GM13976 (cell line): ENCODE data around the gene TTBK1.

ENCODE experiments used
- DNase-seq: peaks from one replicate; pipeline ENCODE4 v3.0.0; 2012; ENCODE audit warnings: low spot score
- in situ Hi-C: fragments of 300-500 bp; cut with MboI; formaldehyde crosslinking; loops from one replicate; pipeline ENCODE4 v1.12.0; 2022; ENCODE audit warnings: low sequenced_read_pairs, mixed read lengths, inconsistent platforms; ENCODE audit not compliant: unreplicated experiment
- TF ChIP-seq, protein P1 (sequence below): IDR thresholded peaks from 2 replicates; pipeline ENCODE4 v1.5.1; 2012; ENCODE audit warnings: borderline replicate concordance, mild to moderate bottlenecking; ENCODE audit not compliant: insufficient read depth; ENCODE audit errors: extremely low read depth, missing control alignments, control extremely low read depth

TTBK1 gene

DNA sequence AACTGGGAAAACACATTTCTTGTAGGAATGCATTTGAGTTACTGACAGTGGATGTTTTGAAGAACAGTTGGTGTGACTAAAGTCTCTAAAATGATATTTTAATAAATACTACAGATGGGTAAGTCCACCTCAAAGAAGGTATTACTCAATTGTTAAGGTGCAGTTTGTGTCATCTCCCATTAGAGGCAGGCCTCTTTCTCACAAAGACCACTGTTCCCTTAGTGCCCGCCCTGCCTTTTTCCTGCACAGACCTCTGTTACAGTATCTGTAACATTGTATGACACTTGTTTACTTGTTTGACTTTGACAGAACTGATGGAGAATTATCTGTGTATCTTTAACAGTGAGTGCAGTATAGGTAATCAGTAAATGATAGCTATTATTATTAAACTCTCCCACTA lies 70.5 kb downstream of the TTBK1 start:
- TF ChIP-seq, protein P1, sequence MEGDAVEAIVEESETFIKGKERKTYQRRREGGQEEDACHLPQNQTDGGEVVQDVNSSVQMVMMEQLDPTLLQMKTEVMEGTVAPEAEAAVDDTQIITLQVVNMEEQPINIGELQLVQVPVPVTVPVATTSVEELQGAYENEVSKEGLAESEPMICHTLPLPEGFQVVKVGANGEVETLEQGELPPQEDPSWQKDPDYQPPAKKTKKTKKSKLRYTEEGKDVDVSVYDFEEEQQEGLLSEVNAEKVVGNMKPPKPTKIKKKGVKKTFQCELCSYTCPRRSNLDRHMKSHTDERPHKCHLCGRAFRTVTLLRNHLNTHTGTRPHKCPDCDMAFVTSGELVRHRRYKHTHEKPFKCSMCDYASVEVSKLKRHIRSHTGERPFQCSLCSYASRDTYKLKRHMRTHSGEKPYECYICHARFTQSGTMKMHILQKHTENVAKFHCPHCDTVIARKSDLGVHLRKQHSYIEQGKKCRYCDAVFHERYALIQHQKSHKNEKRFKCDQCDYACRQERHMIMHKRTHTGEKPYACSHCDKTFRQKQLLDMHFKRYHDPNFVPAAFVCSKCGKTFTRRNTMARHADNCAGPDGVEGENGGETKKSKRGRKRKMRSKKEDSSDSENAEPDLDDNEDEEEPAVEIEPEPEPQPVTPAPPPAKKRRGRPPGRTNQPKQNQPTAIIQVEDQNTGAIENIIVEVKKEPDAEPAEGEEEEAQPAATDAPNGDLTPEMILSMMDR, result no peak
- in situ Hi-C loops, result no loop called here
- DNase-seq, result no peak

DNA sequence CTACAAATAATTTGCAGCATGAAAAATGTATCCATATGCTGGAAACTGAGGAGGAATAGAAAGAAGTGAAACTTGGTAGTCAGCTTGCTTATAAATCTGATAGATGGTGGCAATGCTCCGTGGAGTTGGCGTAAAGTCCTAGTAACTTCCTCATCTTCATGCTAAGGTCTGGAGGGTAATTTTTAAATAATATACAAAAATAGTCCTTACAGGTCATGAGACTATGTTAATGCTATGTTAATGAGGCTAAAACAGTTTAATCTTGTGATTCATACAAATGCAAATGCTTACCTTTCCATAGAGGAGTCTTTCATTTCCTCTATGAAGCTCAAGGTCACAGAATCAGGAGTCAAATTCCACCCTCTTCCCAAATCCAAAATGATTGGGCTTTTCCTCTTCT lies 74.7 kb downstream of the TTBK1 start:
- DNase-seq, result no peak
- TF ChIP-seq, protein P1, result no peak
- in situ Hi-C loops, result no loop called here

DNA sequence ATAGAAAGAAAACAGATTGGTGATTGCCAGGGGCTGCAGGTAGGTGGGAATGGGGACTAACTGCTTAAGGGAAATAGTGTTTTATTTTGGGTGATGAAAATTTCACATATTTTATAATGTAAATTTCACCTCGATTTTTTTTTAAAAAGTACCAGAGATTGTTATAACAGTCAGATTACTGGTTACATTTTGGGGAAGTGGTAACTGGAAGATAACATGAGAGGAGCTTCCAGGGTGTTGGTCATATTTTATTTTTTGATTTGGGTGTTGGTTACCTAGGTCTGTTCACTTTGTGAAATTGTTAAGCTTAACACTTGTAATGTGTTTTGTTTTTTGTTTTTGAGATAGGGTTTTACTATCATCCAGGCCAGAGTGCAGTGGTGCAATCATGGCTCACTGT lies 82.6 kb downstream of the TTBK1 start:
- TF ChIP-seq, protein P1, result no peak
- no peak for DNase-seq
- in situ Hi-C loops, result no loop called here

DNA sequence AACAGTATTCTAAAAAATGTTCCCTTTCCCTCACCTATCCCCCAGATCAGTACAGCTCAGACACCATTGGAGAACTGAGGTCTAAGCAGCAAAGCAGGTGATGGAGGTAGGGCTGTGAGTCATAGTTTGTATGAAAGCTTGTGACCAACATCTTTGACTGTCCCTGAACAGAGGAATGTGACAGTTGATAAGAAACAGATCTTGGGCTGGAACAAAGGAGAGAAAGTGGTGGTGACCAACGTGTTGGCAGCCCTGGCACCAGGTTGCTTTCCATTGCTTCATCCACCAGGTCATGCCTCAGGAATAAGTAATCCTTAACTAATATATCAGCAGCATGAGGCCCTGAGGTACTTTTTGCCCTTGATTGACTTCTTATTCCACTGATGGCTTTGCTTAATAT lies 85.2 kb downstream of the TTBK1 start:
- TF ChIP-seq, protein P1, result no peak
- DNase-seq, result no peak
- in situ Hi-C loops, result no loop called here

DNA sequence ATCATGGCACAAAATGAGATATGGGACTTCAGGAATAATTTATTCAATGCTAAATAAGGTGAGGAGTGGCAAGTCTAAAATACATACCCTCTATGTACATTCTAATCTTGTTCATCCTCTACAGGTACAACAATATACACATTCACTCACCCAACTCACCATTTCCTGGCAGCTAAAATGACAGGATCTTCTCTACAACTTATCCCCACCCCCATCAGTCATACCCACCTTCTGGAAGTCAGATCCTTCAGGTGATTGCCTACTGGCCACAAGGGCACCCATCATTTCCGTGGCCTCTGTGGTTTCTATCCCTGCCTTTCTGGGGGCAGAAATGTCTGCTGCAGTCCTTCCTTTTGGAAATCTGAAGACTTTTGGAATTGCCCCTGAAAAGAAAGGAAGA lies 88.2 kb downstream of the TTBK1 start:
- in situ Hi-C loops, result no loop called here
- TF ChIP-seq, protein P1, result no peak
- DNase-seq, result no peak

DNA sequence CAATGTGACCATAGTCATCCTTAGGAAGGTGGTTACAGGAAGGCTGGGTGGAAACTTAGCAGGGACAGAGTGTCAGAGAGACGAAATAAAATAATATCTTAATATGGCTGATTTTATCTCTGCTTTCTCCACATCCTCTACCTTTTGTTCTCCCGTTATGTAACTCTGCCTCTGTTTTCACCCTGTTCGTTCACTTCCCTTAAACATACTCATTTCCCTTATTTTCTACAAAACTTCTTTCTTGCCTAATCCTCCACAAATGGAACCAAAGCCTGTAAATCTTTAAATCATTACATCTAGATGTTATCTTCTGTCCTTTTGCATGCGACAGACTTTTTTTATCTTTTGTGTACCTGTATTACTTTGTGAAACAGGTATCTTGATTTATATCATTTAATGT lies 88.6 kb downstream of the TTBK1 start:
- DNase-seq, result no peak
- TF ChIP-seq, protein P1, result no peak
- in situ Hi-C loops, result no loop called here
